ENCODE measurements around the gene MCCC1. TPM values are rescaled to one million over a fixed set of nuclear protein-coding genes. Genes with fewer than 3 reads are reported as not detected.
"Not testable (repeated sequence)": the region's sequence is repeated elsewhere in the genome, so short reads cannot be mapped to it uniquely, and the experiment has no call there.

Gene MCCC1
- total RNA-seq, 2 experiments from 2014 or later: 21.0 to 24.9 TPM

GRCh38 chr3:183120538-183121215, 21.4 kb upstream of the MCCC1 start:
- no peaks in the 10 kb centered on the region for H3K9me3 Mint-ChIP-seq
- H3K27me3 Mint-ChIP-seq (ENCODE audit: low read depth): peaks cover 17% of the 10 kb centered on the region
- H3K27ac Mint-ChIP-seq: no peak overlapping the region
- H3K4me1 Mint-ChIP-seq (ENCODE audit: low read depth): peaks cover 10% of the 10 kb centered on the region
- CTCF ChIA-PET: interaction anchor here (4.5 kb wide), 1 partner anchor 263 kb away, joined by 89 read pairs; no protein-coding TSS in a partner anchor
- no peak for DNase-seq
- H3K4me3 Mint-ChIP-seq: no peak overlapping the region
- intact Hi-C loops (cut with micrococcal nuclease): loop anchor here (10.0 kb wide), 1 partner anchor 644 kb away; no protein-coding TSS in a partner anchor
- H3K36me3 Mint-ChIP-seq (ENCODE audit: low read depth): no peaks in the 10 kb centered on the region

GRCh38 chr3:183117056-183117455, 17.8 kb upstream of the MCCC1 start:
- no peak overlapping the region for H3K4me3 Mint-ChIP-seq

GRCh38 chr3:183116025-183116614, 16.8 kb upstream of the MCCC1 start:
- Mint-ChIP-seq H3K4me3 (peak overlapping the region; percentile 68), H3K27ac (no peak overlapping the region), H3K9me3 (peaks cover 3% of the 10 kb centered on the region), H3K27me3 (ENCODE audit: low read depth) (peaks cover 23% of the 10 kb centered on the region), H3K36me3 (ENCODE audit: low read depth) (no peaks in the 10 kb centered on the region), H3K4me1 (ENCODE audit: low read depth) (peaks cover 5% of the 10 kb centered on the region)
- peak; percentile 67 for DNase-seq
- intact Hi-C loops (cut with micrococcal nuclease): no loop called here
- CTCF ChIA-PET: interaction anchor here (0.6 to 2.5 kb wide), 5 partner anchors 31 to 269 kb away, joined by 3 to 15 read pairs (median 5); no protein-coding TSS in a partner anchor

More at GRCh38 chr3:183117056-183117455, 17.8 kb upstream of the MCCC1 start:
- H3K27me3 Mint-ChIP-seq (ENCODE audit: low read depth): peaks cover 23% of the 10 kb centered on the region
- CTCF ChIA-PET: interaction anchor here (1.1 to 2.5 kb wide), 4 partner anchors 32 to 268 kb away, joined by 3 to 15 read pairs (median 6); no protein-coding TSS in a partner anchor
- no peak for DNase-seq
- H3K36me3 Mint-ChIP-seq (ENCODE audit: low read depth): no peaks in the 10 kb centered on the region
- no peak overlapping the region for H3K27ac Mint-ChIP-seq
- peaks cover 3% of the 10 kb centered on the region for H3K9me3 Mint-ChIP-seq
- intact Hi-C loops (cut with micrococcal nuclease): no loop called here
- H3K4me1 Mint-ChIP-seq (ENCODE audit: low read depth): peaks cover 5% of the 10 kb centered on the region

- intact Hi-C loops (cut with micrococcal nuclease): no loop called here
- CTCF ChIA-PET: no interaction called here
- H3K4me1 Mint-ChIP-seq (ENCODE audit: low read depth): peaks cover 5% of the 10 kb centered on the region
- H3K27ac Mint-ChIP-seq: no peak overlapping the region
- no peak overlapping the region for H3K4me3 Mint-ChIP-seq
- H3K36me3 Mint-ChIP-seq (ENCODE audit: low read depth): no peaks in the 10 kb centered on the region
- peaks cover 8% of the 10 kb centered on the region for H3K9me3 Mint-ChIP-seq
- no peak for DNase-seq
- H3K27me3 Mint-ChIP-seq (ENCODE audit: low read depth): peaks cover 23% of the 10 kb centered on the region
Measured at GRCh38 chr3:183114384-183115178, 15.3 kb upstream of the MCCC1 start.

- intact Hi-C loops (cut with micrococcal nuclease); H3K27me3 Mint-ChIP-seq (ENCODE audit: low read depth); H3K9me3 Mint-ChIP-seq; H3K4me1 Mint-ChIP-seq (ENCODE audit: low read depth); H3K4me3 Mint-ChIP-seq; DNase-seq; H3K36me3 Mint-ChIP-seq (ENCODE audit: low read depth); H3K27ac Mint-ChIP-seq: not testable (repeated sequence)
- CTCF ChIA-PET: interaction anchor here (0.6 to 1.4 kb wide), 2 partner anchors 13 to 84 kb away, joined by 4 to 5 read pairs; no protein-coding TSS in a partner anchor
Measured at GRCh38 chr3:183109847-183110246, 10.6 kb upstream of the MCCC1 start.

- H3K4me1 Mint-ChIP-seq (ENCODE audit: low read depth): no peaks in the 10 kb centered on the region
- no peak for DNase-seq
- H3K9me3 Mint-ChIP-seq: peaks cover 8% of the 10 kb centered on the region
- no peak overlapping the region for H3K4me3 Mint-ChIP-seq
- no peaks in the 10 kb centered on the region for H3K36me3 Mint-ChIP-seq (ENCODE audit: low read depth)
- no peak overlapping the region for H3K27ac Mint-ChIP-seq
- intact Hi-C loops (cut with micrococcal nuclease): no loop called here
- H3K27me3 Mint-ChIP-seq (ENCODE audit: low read depth): no peaks in the 10 kb centered on the region
- CTCF ChIA-PET: interaction anchor here (1.4 to 1.5 kb wide), 2 partner anchors 14 to 277 kb away, joined by 3 to 5 read pairs; no protein-coding TSS in a partner anchor
Measured at GRCh38 chr3:183108470-183108869, 9.2 kb upstream of the MCCC1 start.

GRCh38 chr3:183108001-183108449, 8.7 kb upstream of the MCCC1 start:
- Mint-ChIP-seq H3K4me3 (no peak overlapping the region), H3K27ac (no peak overlapping the region), H3K36me3 (ENCODE audit: low read depth) (no peaks in the 10 kb centered on the region), H3K4me1 (ENCODE audit: low read depth) (no peaks in the 10 kb centered on the region), H3K9me3 (peaks cover 8% of the 10 kb centered on the region), H3K27me3 (ENCODE audit: low read depth) (no peaks in the 10 kb centered on the region)
- no peak for DNase-seq
- CTCF ChIA-PET: interaction anchor here (1.1 to 1.5 kb wide), 2 partner anchors 15 to 277 kb away, joined by 3 read pairs; no protein-coding TSS in a partner anchor
- intact Hi-C loops (cut with micrococcal nuclease): no loop called here

GRCh38 chr3:183107372-183107771, 8.1 kb upstream of the MCCC1 start:
- H3K36me3 Mint-ChIP-seq (ENCODE audit: low read depth); H3K9me3 Mint-ChIP-seq; H3K27ac Mint-ChIP-seq; intact Hi-C loops (cut with micrococcal nuclease); H3K27me3 Mint-ChIP-seq (ENCODE audit: low read depth); H3K4me3 Mint-ChIP-seq; H3K4me1 Mint-ChIP-seq (ENCODE audit: low read depth); DNase-seq: not testable (repeated sequence)
- CTCF ChIA-PET: interaction anchor here (1.1 to 1.5 kb wide), 2 partner anchors 15 to 278 kb away, joined by 3 read pairs; no protein-coding TSS in a partner anchor

- intact Hi-C loops (cut with micrococcal nuclease): no loop called here
- CTCF ChIA-PET: no interaction called here
- H3K36me3 Mint-ChIP-seq (ENCODE audit: low read depth): no peaks in the 10 kb centered on the region
- H3K4me1 Mint-ChIP-seq (ENCODE audit: low read depth): no peaks in the 10 kb centered on the region
- H3K27ac Mint-ChIP-seq: no peak overlapping the region
- no peak for DNase-seq
- peaks cover 5% of the 10 kb centered on the region for H3K9me3 Mint-ChIP-seq
- H3K4me3 Mint-ChIP-seq: no peak overlapping the region
- no peaks in the 10 kb centered on the region for H3K27me3 Mint-ChIP-seq (ENCODE audit: low read depth)
Measured at GRCh38 chr3:183106635-183107034, 7.3 kb upstream of the MCCC1 start.

GRCh38 chr3:183103950-183104349, 4.7 kb upstream of the MCCC1 start:
- DNase-seq, CTCF ChIA-PET, H3K27ac Mint-ChIP-seq: not testable (repeated sequence)

GRCh38 chr3:183101040-183101439, 1.7 kb upstream of the MCCC1 start:
- peaks cover 26% of the 10 kb centered on the region for H3K4me1 Mint-ChIP-seq (ENCODE audit: low read depth)
- CTCF ChIA-PET; H3K4me3 Mint-ChIP-seq; H3K9me3 Mint-ChIP-seq; H3K27ac Mint-ChIP-seq; H3K27me3 Mint-ChIP-seq (ENCODE audit: low read depth); intact Hi-C loops (cut with micrococcal nuclease); H3K36me3 Mint-ChIP-seq (ENCODE audit: low read depth); DNase-seq: not testable (repeated sequence)

More at GRCh38 chr3:183103950-183104349, 4.7 kb upstream of the MCCC1 start:
- H3K27me3 Mint-ChIP-seq (ENCODE audit: low read depth); intact Hi-C loops (cut with micrococcal nuclease); H3K4me3 Mint-ChIP-seq; H3K4me1 Mint-ChIP-seq (ENCODE audit: low read depth); H3K36me3 Mint-ChIP-seq (ENCODE audit: low read depth); H3K9me3 Mint-ChIP-seq: not testable (repeated sequence)

GRCh38 chr3:183100376-183100775, 1.1 kb upstream of the MCCC1 start:
- no peak for DNase-seq
- H3K4me3 Mint-ChIP-seq: no peak overlapping the region
- CTCF ChIA-PET: no interaction called here
- intact Hi-C loops (cut with micrococcal nuclease): no loop called here
- peaks cover 26% of the 10 kb centered on the region for H3K4me1 Mint-ChIP-seq (ENCODE audit: low read depth)
- no peaks in the 10 kb centered on the region for H3K9me3 Mint-ChIP-seq
- no peak overlapping the region for H3K27ac Mint-ChIP-seq
- H3K36me3 Mint-ChIP-seq (ENCODE audit: low read depth): peaks cover 9% of the 10 kb centered on the region
- no peaks in the 10 kb centered on the region for H3K27me3 Mint-ChIP-seq (ENCODE audit: low read depth)

Data from activated naive CD4-positive, alpha-beta T cell treated with anti-CD3 and anti-CD28 coated beads for 36 hours (primary cell).